B cell (primary cell): ENCODE results near the gene SKAP1. TPM values are rescaled to one million over a fixed set of nuclear protein-coding genes. Genes with fewer than 3 reads are reported as not detected.
A peak's percentile ranks its signal among the peaks of the same experiment; 100 is the strongest.

Source experiments
- ATAC-seq: fragments of 200-7000 bp; cut with Tn5 transposase; one replicate; pipeline ENCODE4 v1.10.0; 2021; ENCODE audit warnings: low read depth, mild to moderate bottlenecking, moderate number of reproducible peaks, moderate library complexity
- CTCF ChIA-PET: fragments of 350-600 bp; sonication (Branson Sonifier 250); formaldehyde crosslinking; loops from one replicate; lab custom pipeline; 2021; ENCODE audit warnings: antibody characterized with exemption, inconsistent platforms; lab: Charles Lee
- POLR2A ChIA-PET: fragments of 350-600 bp; sonication (Branson Sonifier 250); formaldehyde crosslinking; loops from one replicate; lab custom pipeline; 2021; ENCODE audit warnings: antibody characterized with exemption; lab: Charles Lee
- DNase-seq: peaks from one replicate; pipeline ENCODE4 v3.0.0; 2013
- H2AFZ ChIP-seq: 2 replicates; pipeline ENCODE4 v1.6.1; 2012; ENCODE audit warnings: mild to moderate bottlenecking, low read depth, low read length; ENCODE audit not compliant: insufficient read depth, poor library complexity, severe bottlenecking
- H3K27ac ChIP-seq, 2 donors: 1 replicate in 1 of 2; 2 replicates in 1 of 2; pipeline ENCODE4 v1.5.1; 2012 to 2013; ENCODE audit warnings: low read length in 2 of 2, mild to moderate bottlenecking in 2 of 2, moderate library complexity in 1 of 2
- H3K27me3 ChIP-seq, 4 experiments: fragments of 200-600 bp in 1 of 4; sonication (generic) in 1 of 4; replicated peaks in 1 of 4; 1 replicate in 2 of 4; 2 replicates in 2 of 4; pipeline versions ENCODE4 v1.6.1 to v1.7.0; 2013 to 2016; ENCODE audit warnings: low read length in 3 of 4, mild to moderate bottlenecking in 2 of 4, mixed read lengths in 1 of 4, moderate library complexity in 1 of 4; ENCODE audit not compliant: insufficient read depth in 4 of 4, control insufficient read depth in 3 of 4; ENCODE audit errors: control extremely low read depth in 1 of 4
- H3K36me3 ChIP-seq, 2 experiments: replicated peaks in 1 of 2; 1 replicate in 1 of 2; 2 replicates in 1 of 2; pipeline versions ENCODE4 v1.6.1 to v1.7.1; 2013; ENCODE audit warnings: low read length in 1 of 2; ENCODE audit not compliant: insufficient read depth in 2 of 2, control insufficient read depth in 1 of 2; ENCODE audit errors: control extremely low read depth in 1 of 2, extremely low read depth in 1 of 2
- H3K4me1 ChIP-seq, 2 donors: fragments of 200-600 bp in 1 of 2; sonication (generic) in 1 of 2; 1 replicate in 1 of 2; 2 replicates in 1 of 2; pipeline versions ENCODE4 v1.5.1 to v1.6.1; 2013 to 2017; ENCODE audit warnings: low read length in 2 of 2; ENCODE audit not compliant: control insufficient read depth in 2 of 2, insufficient read depth in 2 of 2
- H3K4me2 ChIP-seq: replicated peaks from 2 replicates; pipeline ENCODE3; 2012; ENCODE audit warnings: mild to moderate bottlenecking, low read depth, low read length; ENCODE audit not compliant: poor library complexity, severe bottlenecking
- H3K4me3 ChIP-seq, 5 experiments: fragments of 200-600 bp in 1 of 5; sonication (generic) in 1 of 5; 1 replicate in 3 of 5; 2 replicates in 2 of 5; pipeline versions ENCODE4 v1.5.1 to v1.7.0; 2011 to 2016; ENCODE audit warnings: low read length in 4 of 5, mild to moderate bottlenecking in 4 of 5, low read depth in 2 of 5, control low read depth in 1 of 5, moderate library complexity in 1 of 5; ENCODE audit not compliant: insufficient read depth in 1 of 5; ENCODE audit errors: control extremely low read depth in 1 of 5, extremely low read depth in 1 of 5
- H3K79me2 ChIP-seq: fragments of 200-600 bp; sonication (generic); one replicate; pipeline ENCODE4 v1.6.0; 2016; ENCODE audit warnings: low read length; ENCODE audit not compliant: control insufficient read depth, insufficient read depth
- H3K9ac ChIP-seq: fragments of 200-600 bp; sonication (generic); 2 replicates; pipeline ENCODE4 v1.6.1; 2017; ENCODE audit warnings: mild to moderate bottlenecking, low read length, moderate library complexity
- H3K9me3 ChIP-seq, 3 donors: one replicate each; pipeline versions ENCODE4 v1.6.1 to v1.7.1; 2013; ENCODE audit warnings: low read length in 2 of 3; ENCODE audit not compliant: control insufficient read depth in 2 of 3, insufficient read depth in 1 of 3; ENCODE audit errors: control extremely low read depth in 1 of 3
- H4K20me1 ChIP-seq: 2 replicates; pipeline ENCODE4 v1.6.0; 2012; ENCODE audit warnings: mild to moderate bottlenecking, low read length; ENCODE audit not compliant: insufficient read depth, control insufficient read depth, poor library complexity, severe bottlenecking
- H3K27ac Mint-ChIP-seq: one replicate; pipeline ENCODE4 v1.8.0; 2021; ENCODE audit warnings: mixed read lengths
- H3K27me3 Mint-ChIP-seq: one replicate; pipeline ENCODE4 v1.8.0; 2021; ENCODE audit warnings: mixed read lengths
- H3K4me1 Mint-ChIP-seq: one replicate; pipeline ENCODE4 v1.8.0; 2021; ENCODE audit warnings: mixed read lengths
- H3K4me3 Mint-ChIP-seq: one replicate; pipeline ENCODE4 v1.8.0; 2021; ENCODE audit warnings: mixed read lengths
- H3K9me3 Mint-ChIP-seq: one replicate; pipeline ENCODE4 v1.8.0; 2022; ENCODE audit warnings: mixed read lengths; ENCODE audit not compliant: insufficient read depth
- EZH2 ChIP-seq: IDR thresholded peaks from 2 replicates; pipeline ENCODE4 v1.6.1; 2012; ENCODE audit warnings: borderline replicate concordance, low read depth, mild to moderate bottlenecking, moderate library complexity, low read length; ENCODE audit not compliant: insufficient read depth, poor library complexity, severe bottlenecking
- WGBS: methylation state at CpG from one replicate; pipeline ENCODE4 v1.1.5; 2013; ENCODE audit warnings: missing lambda C conversion rate; ENCODE audit not compliant: insufficient coverage; 5-methylcytosine and 5-hydroxymethylcytosine counted together
- intact Hi-C: fragments of 100-400 bp; cut with micrococcal nuclease; formaldehyde crosslinking; loops from one replicate; pipeline ENCODE4 v1.10.0; 2022
- polyA plus RNA-seq: library from polyadenylated mRNA; depleted of rRNA; stranded (reverse); fragments of >200 nt; gene quantifications from 2 replicates; pipeline ENCODE4 v1.2.3, GENCODE V29; 2012
- total RNA-seq, 2 donors: library from RNA; stranded (reverse); fragments of 120-200 nt in 1 of 2; gene quantifications; 1 replicate in 1 of 2; 2 replicates in 1 of 2; pipeline versions ENCODE4 v1.2.3 to v1.2.4, GENCODE V29; 2013 to 2022
- TF ChIP-seq, protein P1 (sequence below): fragments of 200-600 bp; IDR thresholded peaks from one replicate; pipeline ENCODE4 v1.8.0; 2022; ENCODE audit warnings: antibody characterized with exemption, mild to moderate bottlenecking

The SKAP1 gene
- total and polyA plus RNA-seq, 2 donors (not counting 1 experiment from before 2014, with no cell fraction given), result 33.1 to 37.3 TPM

DNA sequence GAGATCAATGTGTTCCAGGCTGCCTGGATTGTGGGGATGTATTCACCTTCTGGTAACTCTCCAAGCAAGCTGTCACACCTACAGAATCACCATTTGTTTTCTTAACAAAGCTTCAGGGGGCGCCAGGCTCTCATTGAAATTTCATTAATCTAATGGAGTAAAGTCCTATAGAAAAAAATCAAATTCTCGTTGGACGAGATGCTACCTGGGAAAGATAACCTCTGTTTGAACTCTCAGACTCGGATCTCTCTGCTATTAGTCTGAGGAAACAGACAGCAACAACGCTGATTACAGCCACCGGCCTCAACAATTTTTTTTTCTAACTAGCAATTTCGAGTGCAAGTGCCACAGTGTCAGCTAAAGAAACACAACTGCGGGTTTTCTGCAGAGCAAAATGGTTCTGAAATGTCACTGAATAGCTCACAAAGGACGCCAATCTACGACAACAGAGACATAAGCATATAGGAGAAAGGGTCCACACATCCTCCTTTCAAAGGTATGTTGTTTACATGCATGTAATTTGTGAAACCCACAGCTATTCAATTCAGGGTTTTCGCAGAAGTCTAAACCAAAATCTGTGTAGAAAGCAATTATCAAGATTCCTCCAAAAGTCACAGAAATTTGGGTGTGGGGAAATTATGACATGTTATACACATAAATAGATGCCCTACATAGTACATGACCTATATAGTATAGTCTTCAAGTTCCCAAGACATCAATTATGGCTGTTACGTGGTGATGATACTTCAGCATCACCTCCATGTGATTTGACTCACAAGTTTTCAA is 135.8 kb downstream of the SKAP1 start:
- peak overlapping the region in 1 of 2 donors; percentile 57 for H3K27ac ChIP-seq
- TF ChIP-seq EZH2, result no peak
- TF ChIP-seq, protein P1, sequence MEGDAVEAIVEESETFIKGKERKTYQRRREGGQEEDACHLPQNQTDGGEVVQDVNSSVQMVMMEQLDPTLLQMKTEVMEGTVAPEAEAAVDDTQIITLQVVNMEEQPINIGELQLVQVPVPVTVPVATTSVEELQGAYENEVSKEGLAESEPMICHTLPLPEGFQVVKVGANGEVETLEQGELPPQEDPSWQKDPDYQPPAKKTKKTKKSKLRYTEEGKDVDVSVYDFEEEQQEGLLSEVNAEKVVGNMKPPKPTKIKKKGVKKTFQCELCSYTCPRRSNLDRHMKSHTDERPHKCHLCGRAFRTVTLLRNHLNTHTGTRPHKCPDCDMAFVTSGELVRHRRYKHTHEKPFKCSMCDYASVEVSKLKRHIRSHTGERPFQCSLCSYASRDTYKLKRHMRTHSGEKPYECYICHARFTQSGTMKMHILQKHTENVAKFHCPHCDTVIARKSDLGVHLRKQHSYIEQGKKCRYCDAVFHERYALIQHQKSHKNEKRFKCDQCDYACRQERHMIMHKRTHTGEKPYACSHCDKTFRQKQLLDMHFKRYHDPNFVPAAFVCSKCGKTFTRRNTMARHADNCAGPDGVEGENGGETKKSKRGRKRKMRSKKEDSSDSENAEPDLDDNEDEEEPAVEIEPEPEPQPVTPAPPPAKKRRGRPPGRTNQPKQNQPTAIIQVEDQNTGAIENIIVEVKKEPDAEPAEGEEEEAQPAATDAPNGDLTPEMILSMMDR, result no peak
- ChIA-PET POLR2A (interaction anchor here (0.6 kb wide), 1 partner anchor 31 kb away, joined by 6 read pairs; no protein-coding TSS in a partner anchor), CTCF (interaction anchor here (1.1 to 3.0 kb wide), 5 partner anchors 14 to 299 kb away, joined by 3 to 19 read pairs (median 4); partner anchors contain the start of gene HOXB5)
- peak overlapping the region; percentile 74 for H3K4me2 ChIP-seq
- H3K27me3 Mint-ChIP-seq, result no peaks in the 10 kb centered on the region
- no peaks in the 10 kb centered on the region for H3K27me3 ChIP-seq
- no peaks in the 10 kb centered on the region for H3K9me3 ChIP-seq
- H3K9me3 Mint-ChIP-seq, result no peaks in the 10 kb centered on the region
- peaks cover 15% of the 10 kb centered on the region for H3K4me1 Mint-ChIP-seq
- intact Hi-C loops, result no loop called here
- no peak overlapping the region for H3K4me3 ChIP-seq
- H3K4me3 Mint-ChIP-seq, result no peak overlapping the region
- DNase-seq (no peak), ATAC-seq (no peak)
- peak overlapping the region; percentile 63 for H2AFZ ChIP-seq
- H3K36me3 ChIP-seq, result no peaks in the 10 kb centered on the region
- no peak overlapping the region for H3K27ac Mint-ChIP-seq
- peak overlapping the region; percentile 62 for H3K9ac ChIP-seq
- no peaks in the 10 kb centered on the region for H3K79me2 ChIP-seq
- H4K20me1 ChIP-seq, result no peaks in the 10 kb centered on the region
- WGBS, result 92% methylated on average over 7 of the region's 12 CpGs
- H3K4me1 ChIP-seq, result peaks cover 13 to 14% of the 10 kb centered on the region in 2 donors

DNA sequence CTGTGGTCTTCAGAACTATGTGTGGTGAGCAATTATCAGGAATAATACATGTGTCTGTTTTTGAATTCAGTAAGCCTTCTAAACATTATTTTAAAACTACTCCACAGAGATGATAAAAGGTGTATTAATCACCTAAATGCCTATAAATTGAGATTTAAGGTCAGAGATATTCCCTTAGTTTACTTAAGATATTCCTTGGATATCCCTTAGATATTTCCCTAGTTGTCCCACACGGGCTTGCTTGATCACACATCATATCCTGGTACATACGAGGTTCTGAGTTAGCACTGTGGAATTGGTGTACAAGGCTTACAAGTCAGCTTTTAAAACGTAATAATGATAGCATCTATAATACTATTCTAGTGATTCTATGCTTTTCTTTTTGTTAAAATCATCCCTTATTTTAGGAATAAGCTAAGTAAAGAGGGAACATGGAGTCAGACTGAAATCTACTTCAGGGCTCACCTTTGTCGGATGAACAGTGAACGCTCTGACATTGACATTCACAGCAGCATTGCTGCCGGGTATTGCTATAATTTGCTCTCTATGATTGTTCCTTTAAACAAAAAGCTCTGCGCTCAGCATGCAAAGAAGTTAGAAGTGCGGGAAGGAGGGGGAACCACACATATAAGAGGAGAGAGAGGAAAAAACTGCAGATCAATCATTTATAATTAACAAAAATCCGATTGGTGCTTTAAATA is 136.5 kb downstream of the SKAP1 start:
- H3K4me3 Mint-ChIP-seq, result no peak overlapping the region
- no peaks in the 10 kb centered on the region for H3K9me3 Mint-ChIP-seq
- peaks cover 13 to 14% of the 10 kb centered on the region in 2 donors for H3K4me1 ChIP-seq
- H3K27ac Mint-ChIP-seq, result no peak overlapping the region
- H3K27me3 ChIP-seq, result no peaks in the 10 kb centered on the region
- CTCF ChIA-PET, result interaction anchor here (0.8 to 3.0 kb wide), 5 partner anchors 14 to 299 kb away, joined by 3 to 19 read pairs (median 4); partner anchors contain the start of gene HOXB5
- H3K27ac ChIP-seq, result no peak overlapping the region
- no peak for DNase-seq
- no peaks in the 10 kb centered on the region for H4K20me1 ChIP-seq
- H3K79me2 ChIP-seq, result no peaks in the 10 kb centered on the region
- H3K4me3 ChIP-seq, result no peak overlapping the region
- 88% methylated on average over 3 of the region's 9 CpGs for WGBS
- no peak overlapping the region for H3K9ac ChIP-seq
- H3K4me2 ChIP-seq, result no peak overlapping the region
- POLR2A ChIA-PET, result no interaction called here
- no peak for ATAC-seq
- H3K4me1 Mint-ChIP-seq, result peaks cover 15% of the 10 kb centered on the region
- no peak overlapping the region for H2AFZ ChIP-seq
- no peaks in the 10 kb centered on the region for H3K9me3 ChIP-seq
- no peaks in the 10 kb centered on the region for H3K27me3 Mint-ChIP-seq
- no peaks in the 10 kb centered on the region for H3K36me3 ChIP-seq
- intact Hi-C loops, result no loop called here
- TF ChIP-seq, protein P1, result no peak
- TF ChIP-seq EZH2, result no peak
